HG02938 (cell line): ENCODE measurements around the gene CDHR2.
"Not testable (repeated sequence)": the region's sequence is repeated elsewhere in the genome, so short reads cannot be mapped to it uniquely, and the experiment has no call there.

Experiments
- ATAC-seq: cut with Tn5 transposase; IDR thresholded peaks from one replicate; pipeline ENCODE4 v1.9.1; 2021; ENCODE audit warnings: mild to moderate bottlenecking, moderate library complexity; ENCODE audit not compliant: unreplicated experiment

Gene CDHR2

DNA sequence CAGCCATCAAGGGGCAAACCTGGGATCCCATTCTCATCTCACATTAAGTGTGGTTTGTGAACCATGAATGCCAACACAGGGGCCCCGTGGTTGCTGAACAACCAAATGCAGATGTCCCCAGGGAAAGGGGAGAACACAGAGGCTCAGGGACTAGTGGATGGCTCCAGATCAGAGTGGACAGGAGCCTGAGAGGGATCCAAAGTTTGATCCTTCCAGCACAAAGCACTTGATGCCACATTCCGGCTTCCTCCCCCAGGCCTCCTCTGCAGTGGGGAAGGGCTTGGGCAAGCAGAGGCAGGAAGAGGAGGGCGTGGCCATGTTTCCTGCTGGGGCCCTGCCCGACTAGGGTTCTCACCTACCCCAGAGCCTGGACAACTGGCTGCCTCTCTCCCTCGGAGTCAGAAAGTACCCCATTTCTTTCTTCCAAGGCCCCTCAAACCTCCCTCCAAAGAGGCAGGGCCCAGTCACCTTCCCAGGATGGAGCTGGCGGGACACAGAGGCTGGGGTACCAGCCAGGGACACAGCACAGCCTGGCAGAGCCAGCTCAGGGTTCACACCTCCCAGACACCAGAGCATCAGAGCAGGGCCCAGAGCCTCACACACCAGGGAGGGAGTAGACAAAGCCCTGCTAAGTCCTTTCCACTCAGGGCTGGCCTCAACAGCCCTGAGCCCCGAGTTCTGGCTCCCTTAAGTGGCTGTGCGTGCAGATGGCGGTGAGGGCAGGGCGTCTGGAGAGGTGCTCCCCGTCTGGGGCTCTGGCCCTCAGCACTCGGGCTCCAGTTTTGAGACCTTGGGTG is 7.6 kb upstream of the CDHR2 start:
- ATAC-seq = no peak

- ATAC-seq = no peak
Measured at GRCh38 chr5:176542135-176542595, 7.0 kb upstream of the CDHR2 start.

- peak; percentile 14 for ATAC-seq
Measured at GRCh38 chr5:176542596-176543427, 6.3 kb upstream of the CDHR2 start.

- ATAC-seq = peak; percentile 69
Measured at GRCh38 chr5:176543428-176544182, 5.5 kb upstream of the CDHR2 start.

DNA sequence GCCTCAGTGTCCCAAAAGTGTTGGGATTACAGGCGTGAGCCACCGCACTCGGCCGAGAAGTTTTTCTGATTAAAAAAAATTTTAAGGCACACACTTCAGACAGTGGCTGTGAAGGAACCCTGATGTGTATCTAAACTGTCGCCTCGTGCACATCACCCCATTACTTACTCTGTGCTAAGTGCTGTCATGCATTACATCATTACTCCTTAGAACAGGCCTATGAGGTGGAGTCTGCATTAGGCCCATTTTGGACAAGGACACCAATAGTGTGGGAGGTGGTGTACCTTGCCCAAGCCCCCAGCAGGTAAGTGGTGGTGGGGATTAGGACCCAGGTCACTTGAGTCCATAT is 3.8 kb upstream of the CDHR2 start:
- ATAC-seq = no peak

DNA sequence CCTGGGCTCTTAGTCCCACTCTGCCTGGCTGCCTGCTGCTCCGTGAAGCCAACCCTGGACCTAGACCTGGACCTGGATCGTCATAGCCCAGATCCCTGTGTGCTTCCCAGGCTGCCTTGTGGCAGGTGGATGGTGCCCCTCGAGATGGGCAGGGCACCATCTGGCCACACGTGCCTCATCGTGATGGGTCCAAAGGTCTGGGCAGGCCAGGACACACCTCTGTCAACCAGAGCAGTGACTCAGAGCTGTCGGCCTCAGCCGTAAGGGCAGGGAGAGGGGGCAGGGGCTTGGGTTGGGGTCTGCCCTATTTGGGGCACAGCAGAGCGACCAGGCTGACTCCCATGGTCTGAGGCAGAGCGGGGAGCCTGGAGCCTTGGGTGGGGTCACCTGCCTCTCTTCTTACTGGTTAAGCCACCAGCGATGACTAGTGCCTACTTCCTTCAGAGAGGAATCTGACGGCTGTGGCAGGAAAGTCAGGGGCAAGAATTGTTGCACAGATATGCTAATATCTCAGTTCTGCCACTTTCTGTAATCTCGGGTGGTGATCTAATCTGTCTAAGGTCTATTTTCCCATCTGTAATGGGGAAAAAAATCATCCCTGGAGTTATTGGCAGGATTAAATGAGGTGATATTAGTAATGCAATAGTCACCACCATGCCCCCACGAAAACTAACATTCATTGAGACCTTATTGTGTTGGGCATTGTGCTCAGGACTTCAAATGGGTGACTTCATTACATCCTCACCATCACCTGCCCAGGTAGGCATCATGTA is 3.2 kb upstream of the CDHR2 start:
- ATAC-seq = no peak

GRCh38 chr5:176547802-176548201 is 1.3 kb upstream of the CDHR2 start:
- no peak for ATAC-seq

- no peak for ATAC-seq
Measured at GRCh38 chr5:176549871-176550270, 729 bp downstream of the CDHR2 start.

- ATAC-seq = no peak
Measured at GRCh38 chr5:176550275-176550831, 1.2 kb downstream of the CDHR2 start.

DNA sequence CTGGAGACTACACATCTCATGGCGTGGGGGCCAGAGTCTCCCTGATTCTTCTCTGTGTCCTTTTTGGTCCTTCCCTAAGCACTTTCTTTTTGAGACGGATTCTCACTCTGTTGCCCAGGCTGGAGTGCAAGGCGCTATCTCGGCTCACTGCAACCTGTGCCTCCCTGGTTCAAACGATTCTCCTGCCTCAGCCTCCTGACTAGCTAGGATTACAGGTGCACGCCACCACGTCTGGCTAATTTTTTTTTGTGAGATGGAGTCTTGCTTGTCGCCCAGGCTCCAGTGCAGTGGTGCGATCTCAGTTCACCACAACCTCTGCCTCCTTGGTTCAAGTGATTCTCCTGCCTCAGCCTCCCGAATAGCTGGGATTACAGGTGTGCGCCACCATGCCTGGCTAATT is 1.8 kb downstream of the CDHR2 start:
- ATAC-seq = not testable (repeated sequence)

DNA sequence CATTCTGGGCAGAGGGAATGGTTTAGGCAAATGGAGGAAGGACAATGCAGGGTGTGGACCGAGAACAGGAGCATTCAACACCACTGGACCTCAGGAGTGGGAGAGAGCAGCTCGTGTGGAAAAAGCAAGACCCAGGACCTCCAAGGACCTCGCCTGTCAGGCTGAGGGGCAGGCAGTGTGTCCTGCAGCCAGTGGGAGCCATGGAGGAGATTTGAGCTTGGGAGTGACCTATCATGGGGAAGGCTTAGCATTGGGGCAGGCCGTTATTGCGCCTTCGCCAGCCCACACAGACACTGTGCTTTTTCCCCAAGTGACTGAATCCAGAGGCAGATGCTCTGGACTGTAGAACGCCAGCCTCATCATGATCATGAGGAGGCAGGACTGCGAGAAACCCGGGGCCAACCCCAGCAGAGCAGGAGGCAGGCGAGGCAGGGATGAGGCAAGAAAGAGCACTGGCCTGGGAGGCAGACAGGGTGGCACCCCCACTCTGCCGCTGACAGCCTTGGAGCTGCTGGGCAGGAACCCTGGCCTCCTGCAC is 3.3 kb downstream of the CDHR2 start:
- ATAC-seq = no peak

DNA sequence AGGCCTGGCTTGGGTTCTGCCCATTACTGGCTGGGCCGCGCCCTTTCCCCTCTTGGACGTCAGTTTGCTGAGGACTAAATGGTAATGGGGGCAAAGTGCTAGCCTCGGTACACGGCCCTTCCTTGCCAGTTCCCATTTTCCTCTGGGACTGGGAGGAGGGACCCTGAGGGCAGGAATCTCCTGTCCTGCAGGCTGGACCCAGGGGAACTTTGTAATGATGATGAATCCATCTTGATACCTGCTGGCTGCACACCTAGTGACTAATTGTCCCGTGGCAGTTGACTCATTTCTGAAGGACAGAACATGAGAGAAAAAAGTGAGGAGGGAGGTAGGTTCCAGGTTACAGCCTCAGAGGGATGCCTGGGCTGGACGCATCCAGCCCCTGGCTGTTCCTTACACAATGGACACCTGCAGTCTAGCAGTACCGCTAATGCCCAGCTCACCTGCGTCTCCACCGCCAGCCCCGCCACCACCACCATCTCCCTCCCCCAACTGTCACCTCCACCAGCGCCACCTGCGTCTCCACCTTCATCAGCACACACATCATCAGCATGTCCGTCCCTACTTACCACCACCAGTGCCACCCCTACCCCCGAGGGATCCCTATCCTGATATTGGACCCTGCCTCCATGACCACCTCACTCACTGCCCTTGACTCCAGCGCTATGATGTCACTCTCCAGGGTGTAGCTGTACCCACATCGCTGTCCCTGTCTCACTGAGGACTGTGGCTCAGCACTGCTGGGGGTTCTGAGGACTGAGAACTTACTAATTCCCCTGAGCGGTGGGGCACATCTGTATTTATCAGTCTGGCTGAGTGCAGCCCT is 4.3 kb downstream of the CDHR2 start:
- ATAC-seq = no peak

- ATAC-seq = no peak
Measured at GRCh38 chr5:176557846-176558245, 8.7 kb downstream of the CDHR2 start.

GRCh38 chr5:176559683-176560082 is 10.5 kb downstream of the CDHR2 start:
- ATAC-seq = no peak

DNA sequence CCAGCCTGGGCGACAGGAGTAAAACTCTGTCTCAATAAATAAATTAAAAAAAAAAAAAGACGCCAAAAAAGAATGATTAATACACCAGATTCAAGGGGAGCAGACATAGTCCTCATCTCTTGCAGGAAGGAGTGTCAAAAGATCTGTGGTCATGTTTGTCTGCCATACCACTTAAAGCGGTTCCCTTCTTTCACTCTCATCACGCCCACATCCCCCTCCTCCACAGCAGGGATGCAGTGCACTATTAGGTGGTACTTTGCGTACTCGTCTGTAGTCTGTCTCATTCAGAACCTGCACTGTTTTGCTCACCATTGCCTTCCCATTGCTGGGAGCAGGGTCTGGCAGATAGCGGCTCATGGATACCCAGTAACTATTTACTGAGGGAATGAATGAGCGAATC is 11.2 kb downstream of the CDHR2 start:
- ATAC-seq = no peak

GRCh38 chr5:176561259-176561658 is 12.1 kb downstream of the CDHR2 start:
- ATAC-seq = no peak

DNA sequence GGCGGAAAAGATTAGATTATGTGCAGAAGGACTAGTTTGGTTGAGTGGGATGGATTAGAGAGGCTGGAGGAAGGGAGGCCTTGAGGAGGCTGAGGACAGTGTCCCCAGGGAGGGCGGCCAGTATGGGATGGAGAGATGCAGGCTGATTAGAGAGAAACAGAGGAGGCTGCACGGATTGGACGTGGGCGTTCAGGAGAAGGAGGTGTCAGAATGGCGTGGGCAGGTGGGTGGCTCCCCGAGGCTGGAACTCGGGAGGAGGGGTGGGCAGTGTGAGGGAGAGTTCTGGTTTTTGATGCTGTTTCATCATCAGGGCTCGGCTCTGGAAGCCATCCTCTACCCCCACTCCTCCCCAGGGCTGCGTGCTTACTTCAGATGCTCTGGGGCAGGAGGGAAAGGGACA is 13.0 kb downstream of the CDHR2 start:
- no peak for ATAC-seq

GRCh38 chr5:176564002-176564401 is 14.9 kb downstream of the CDHR2 start:
- no peak for ATAC-seq

DNA sequence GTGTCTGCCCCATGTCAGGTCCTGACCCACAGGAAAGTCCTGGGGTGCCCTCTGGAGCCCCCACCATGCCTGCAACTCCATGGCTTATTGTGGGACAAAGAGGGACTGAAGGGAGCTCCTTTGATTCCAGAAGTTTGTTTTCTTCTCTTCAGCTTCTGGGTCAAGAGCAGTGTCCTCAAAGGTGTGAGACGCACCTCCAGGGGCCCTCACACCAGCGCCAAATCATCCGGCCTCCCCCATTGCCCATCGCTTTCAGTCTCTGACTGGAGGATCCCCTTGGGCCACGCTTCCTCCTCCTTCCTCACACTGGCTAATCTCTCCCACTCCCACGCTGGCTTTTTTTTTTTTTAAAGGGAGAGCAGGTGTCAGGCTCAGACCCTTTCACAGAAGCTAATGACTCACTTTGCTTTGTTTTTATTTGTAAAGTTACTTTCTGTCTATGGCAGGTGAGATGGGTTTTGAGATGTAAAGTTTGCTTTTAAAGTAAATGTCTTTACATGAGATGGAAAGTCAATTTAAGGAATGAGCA is 16.7 kb downstream of the CDHR2 start:
- no peak for ATAC-seq
